Activated T-cell treated with anti-CD3 and anti-CD28 coated beads for 4 hours (primary cell): Measurements from ENCODE around the gene VRK1.
A peak's percentile ranks its signal among the peaks of the same experiment; 100 is the strongest.
"Not testable (repeated sequence)": the region's sequence is repeated elsewhere in the genome, so short reads cannot be mapped to it uniquely, and the experiment has no call there.

Source experiments
- DNase-seq: peaks from one replicate; pipeline ENCODE4 v3.0.0-alpha.2; 2020

VRK1 gene

GRCh38 chr14:96796851-96797581, at the start of gene VRK1:
TSS of gene VRK1 (plus strand) at chr14:96797382. CDS start at chr14:96833472, 36,090 bp downstream.
- peak; percentile 95 for DNase-seq

- DNase-seq = no peak
Observed at GRCh38 chr14:96747608-96748007, 49.6 kb upstream of the VRK1 start.

GRCh38 chr14:96748362-96748761, 48.8 kb upstream of the VRK1 start:
- no peak for DNase-seq

GRCh38 chr14:96751505-96751904, 45.7 kb upstream of the VRK1 start:
- no peak for DNase-seq

GRCh38 chr14:96752125-96752524, 45.1 kb upstream of the VRK1 start:
- no peak for DNase-seq

GRCh38 chr14:96752594-96752993, 44.6 kb upstream of the VRK1 start:
- no peak for DNase-seq

GRCh38 chr14:96754162-96754844, 42.9 kb upstream of the VRK1 start:
- DNase-seq = no peak

- DNase-seq = no peak
Observed at GRCh38 chr14:96754845-96755184, 42.4 kb upstream of the VRK1 start.

GRCh38 chr14:96756745-96757144, 40.4 kb upstream of the VRK1 start:
- DNase-seq = no peak

GRCh38 chr14:96757456-96757855, 39.7 kb upstream of the VRK1 start:
- no peak for DNase-seq

- DNase-seq = no peak
Observed at GRCh38 chr14:96761066-96761465, 36.1 kb upstream of the VRK1 start.

- no peak for DNase-seq
Observed at GRCh38 chr14:96762650-96763049, 34.5 kb upstream of the VRK1 start.

GRCh38 chr14:96764012-96764411, 33.2 kb upstream of the VRK1 start:
- DNase-seq = no peak

GRCh38 chr14:96765205-96765604, 32.0 kb upstream of the VRK1 start:
- DNase-seq = not testable (repeated sequence)

GRCh38 chr14:96772929-96773328, 24.3 kb upstream of the VRK1 start:
- no peak for DNase-seq

GRCh38 chr14:96776791-96777190, 20.4 kb upstream of the VRK1 start:
- DNase-seq = no peak

- no peak for DNase-seq
Observed at GRCh38 chr14:96780500-96780899, 16.7 kb upstream of the VRK1 start.

GRCh38 chr14:96781371-96781770, 15.8 kb upstream of the VRK1 start:
- DNase-seq = no peak

- DNase-seq = no peak
Observed at GRCh38 chr14:96782436-96782835, 14.7 kb upstream of the VRK1 start.

GRCh38 chr14:96783043-96783914, 13.9 kb upstream of the VRK1 start:
- DNase-seq = no peak

- DNase-seq = no peak
Observed at GRCh38 chr14:96783915-96784224, 13.3 kb upstream of the VRK1 start.

- DNase-seq = no peak
Observed at GRCh38 chr14:96790186-96790585, 7.0 kb upstream of the VRK1 start.

- no peak for DNase-seq
Observed at GRCh38 chr14:96790706-96791105, 6.5 kb upstream of the VRK1 start.

- DNase-seq = no peak
Observed at GRCh38 chr14:96792003-96792402, 5.2 kb upstream of the VRK1 start.
